Mesendoderm (in vitro differentiated cells): ENCODE results near the gene ATP9A.
"Not testable (repeated sequence)": the region's sequence is repeated elsewhere in the genome, so short reads cannot be mapped to it uniquely, and the experiment has no call there.

ENCODE experiments used
- DNase-seq: peaks from one replicate; pipeline ENCODE4 v3.0.0; 2013
- H2AK5ac ChIP-seq: 2 replicates; pipeline ENCODE4 v1.6.1; 2013; ENCODE audit warnings: low read length, inconsistent platforms
- H2BK120ac ChIP-seq: 2 replicates; pipeline ENCODE4 v1.6.1; 2013; ENCODE audit warnings: low read depth, mild to moderate bottlenecking, low read length, moderate library complexity, mixed read lengths
- H2BK15ac ChIP-seq: replicated peaks from 2 replicates; pipeline ENCODE4 v1.6.1; 2013; ENCODE audit warnings: low read depth, mild to moderate bottlenecking, moderate library complexity
- H2BK5ac ChIP-seq: 2 replicates; pipeline ENCODE4 v1.6.1; 2013; ENCODE audit warnings: low read length, inconsistent platforms
- H3K18ac ChIP-seq: 2 replicates; pipeline ENCODE4 v1.6.1; 2013; ENCODE audit warnings: mild to moderate bottlenecking, low read length, mixed read lengths
- H3K23ac ChIP-seq: one replicate; pipeline ENCODE4 v1.6.1; 2013; ENCODE audit warnings: low read length
- H3K27ac ChIP-seq: 2 replicates; pipeline ENCODE4 v1.5.1; 2013; ENCODE audit warnings: low read depth, mild to moderate bottlenecking, inconsistent platforms, low read length, moderate library complexity
- H3K27me3 ChIP-seq: 2 replicates; pipeline ENCODE4 v1.6.1; 2013; ENCODE audit warnings: low read length, control low read depth, mild to moderate bottlenecking, inconsistent platforms; ENCODE audit not compliant: insufficient read depth, poor library complexity
- H3K36me3 ChIP-seq: 2 replicates; pipeline ENCODE4 v1.6.1; 2013; ENCODE audit warnings: low read length, inconsistent platforms; ENCODE audit not compliant: control insufficient read depth, insufficient read depth
- H3K4ac ChIP-seq: one replicate; pipeline ENCODE4 v1.6.1; 2013; ENCODE audit warnings: low read depth, mild to moderate bottlenecking, low read length, moderate library complexity
- H3K4me1 ChIP-seq: 2 replicates; pipeline ENCODE4 v1.6.1; 2013; ENCODE audit warnings: low read depth, low read length, inconsistent platforms; ENCODE audit not compliant: control insufficient read depth
- H3K4me2 ChIP-seq: 2 replicates; pipeline ENCODE4 v1.6.1; 2013; ENCODE audit warnings: low read length
- H3K4me3 ChIP-seq: 2 replicates; pipeline ENCODE4 v1.5.1; 2013; ENCODE audit warnings: mild to moderate bottlenecking, low read length
- H3K56ac ChIP-seq: one replicate; pipeline ENCODE4 v1.6.1; 2013; ENCODE audit warnings: low read length
- H3K79me1 ChIP-seq: 2 replicates; pipeline ENCODE4 v1.6.1; 2013; ENCODE audit warnings: low read length, inconsistent platforms
- H3K79me2 ChIP-seq: 2 replicates; pipeline ENCODE4 v1.6.1; 2013; ENCODE audit warnings: mild to moderate bottlenecking, low read length; ENCODE audit not compliant: control insufficient read depth, insufficient read depth
- H3K9ac ChIP-seq: 2 replicates; pipeline ENCODE4 v1.6.1; 2013; ENCODE audit warnings: low read length, inconsistent platforms
- H4K5ac ChIP-seq: one replicate; pipeline ENCODE4 v1.6.1; 2013; ENCODE audit warnings: low read length
- H4K8ac ChIP-seq: one replicate; pipeline ENCODE4 v1.6.1; 2013; ENCODE audit warnings: low read depth, mild to moderate bottlenecking, control low read depth, low read length, moderate library complexity
- WGBS: extraction: QIAGEN DNeasy Blood & Tissue Kit; methylation state at CpG from one replicate; pipeline ENCODE4 v1.1.7; 2013; ENCODE audit warnings: low lambda C conversion rate, missing lambda C conversion rate; ENCODE audit not compliant: insufficient coverage; ENCODE audit errors: extremely low coverage; 5-methylcytosine and 5-hydroxymethylcytosine counted together

The ATP9A gene

DNA sequence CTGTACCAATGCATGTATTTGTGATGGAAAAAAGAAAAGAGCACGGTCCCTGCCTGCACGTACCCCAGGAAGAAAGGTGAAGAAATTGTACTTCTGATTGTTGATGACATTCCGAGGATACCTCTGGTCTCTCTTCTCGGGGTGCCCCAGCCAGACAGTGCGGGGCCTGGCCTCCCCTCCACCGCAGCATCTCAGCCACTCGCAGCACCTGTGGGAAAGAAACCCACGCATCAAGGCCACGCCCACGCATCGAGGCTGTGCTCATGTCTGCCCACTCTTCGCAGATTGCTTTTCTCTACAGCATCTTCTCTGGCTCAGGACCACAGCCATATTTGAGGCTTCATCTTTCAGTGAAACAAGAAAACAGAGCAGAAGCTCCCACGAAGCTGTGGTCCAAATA, 38.4 kb downstream of the ATP9A start:
- Histone ChIP-seq H3K79me2 (no peaks in the 10 kb centered on the region), H3K79me1 (no peaks in the 10 kb centered on the region), H4K8ac (no peak overlapping the region), H3K4ac (no peak overlapping the region), H2BK15ac (no peak overlapping the region), H3K18ac (no peak overlapping the region), H3K4me2 (no peak overlapping the region), H3K9ac (no peak overlapping the region), H3K56ac (no peak overlapping the region), H3K27ac (no peak overlapping the region), H2BK120ac (no peak overlapping the region), H2BK5ac (no peak overlapping the region), H3K27me3 (no peaks in the 10 kb centered on the region), H3K4me1 (no peaks in the 10 kb centered on the region), H4K5ac (no peak overlapping the region), H3K23ac (no peak overlapping the region), H3K36me3 (no peaks in the 10 kb centered on the region), H2AK5ac (no peak overlapping the region), H3K4me3 (no peak overlapping the region)
- no CpG with 5 or more reads among the region's 13 CpGs for WGBS
- DNase-seq = no peak

DNA sequence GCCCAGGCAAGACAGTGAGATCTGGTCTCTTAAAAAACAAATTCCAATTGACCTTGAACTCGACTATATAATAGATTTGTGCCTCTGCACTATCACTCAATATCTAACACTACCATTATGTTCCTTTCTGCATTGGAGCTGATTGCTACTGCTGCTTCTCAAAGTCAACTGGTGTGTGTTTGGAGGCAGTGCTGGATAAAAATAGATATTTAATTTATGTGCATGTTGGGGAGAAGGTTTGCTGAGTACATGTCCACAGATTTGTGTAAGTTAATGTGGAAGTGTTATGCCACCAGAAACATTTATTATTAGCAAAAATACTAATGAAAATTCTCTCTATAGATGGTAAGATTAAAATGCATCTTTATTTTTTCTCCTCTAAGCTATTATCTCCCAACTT, 39.5 kb downstream of the ATP9A start:
- Histone ChIP-seq H3K18ac (no peak overlapping the region), H3K56ac (no peak overlapping the region), H2BK5ac (no peak overlapping the region), H3K27me3 (no peaks in the 10 kb centered on the region), H2BK120ac (no peak overlapping the region), H3K4me2 (no peak overlapping the region), H3K27ac (no peak overlapping the region), H3K79me1 (no peaks in the 10 kb centered on the region), H3K23ac (no peak overlapping the region), H3K4me1 (no peaks in the 10 kb centered on the region), H3K4ac (no peak overlapping the region), H3K4me3 (no peak overlapping the region), H2BK15ac (no peak overlapping the region), H3K36me3 (no peaks in the 10 kb centered on the region), H4K8ac (no peak overlapping the region), H4K5ac (no peak overlapping the region), H3K9ac (no peak overlapping the region), H2AK5ac (no peak overlapping the region), H3K79me2 (no peaks in the 10 kb centered on the region)
- no peak for DNase-seq
- no CpG with 5 or more reads among the region's 1 CpG for WGBS

DNA sequence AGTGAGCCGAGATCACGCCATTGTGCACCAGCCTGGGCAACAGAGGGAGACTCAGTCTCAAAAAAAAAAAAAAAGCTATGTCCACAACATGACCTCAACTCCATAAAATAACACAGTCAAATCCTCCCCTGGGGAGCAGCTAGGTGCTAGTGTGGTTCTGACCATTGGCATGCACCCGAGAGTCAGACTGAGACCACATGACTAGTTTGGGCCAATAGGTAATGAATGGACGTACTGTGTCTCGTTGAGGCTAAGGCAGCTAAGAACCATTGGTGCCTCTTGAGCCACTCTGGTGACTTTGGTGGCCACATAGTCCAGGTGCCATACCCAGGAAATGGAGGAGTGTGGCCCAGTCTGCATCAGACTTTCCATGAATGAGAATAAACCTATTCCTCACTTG, 40.3 kb downstream of the ATP9A start:
- no peaks in the 10 kb centered on the region for H3K27me3 ChIP-seq
- H3K4ac ChIP-seq = no peak overlapping the region
- no peaks in the 10 kb centered on the region for H3K79me1 ChIP-seq
- no peaks in the 10 kb centered on the region for H3K4me1 ChIP-seq
- H3K9ac ChIP-seq = no peak overlapping the region
- H2BK5ac ChIP-seq = no peak overlapping the region
- H3K56ac ChIP-seq = no peak overlapping the region
- WGBS = no CpG with 5 or more reads among the region's 5 CpGs
- H3K4me3 ChIP-seq = no peak overlapping the region
- no peak overlapping the region for H4K5ac ChIP-seq
- H2BK120ac ChIP-seq = no peak overlapping the region
- no peak overlapping the region for H2AK5ac ChIP-seq
- H3K23ac ChIP-seq = no peak overlapping the region
- H3K79me2 ChIP-seq = no peaks in the 10 kb centered on the region
- no peak overlapping the region for H3K18ac ChIP-seq
- no peak overlapping the region for H3K4me2 ChIP-seq
- H3K27ac ChIP-seq = no peak overlapping the region
- H3K36me3 ChIP-seq = no peaks in the 10 kb centered on the region
- H2BK15ac ChIP-seq = no peak overlapping the region
- no peak overlapping the region for H4K8ac ChIP-seq
- DNase-seq = no peak

DNA sequence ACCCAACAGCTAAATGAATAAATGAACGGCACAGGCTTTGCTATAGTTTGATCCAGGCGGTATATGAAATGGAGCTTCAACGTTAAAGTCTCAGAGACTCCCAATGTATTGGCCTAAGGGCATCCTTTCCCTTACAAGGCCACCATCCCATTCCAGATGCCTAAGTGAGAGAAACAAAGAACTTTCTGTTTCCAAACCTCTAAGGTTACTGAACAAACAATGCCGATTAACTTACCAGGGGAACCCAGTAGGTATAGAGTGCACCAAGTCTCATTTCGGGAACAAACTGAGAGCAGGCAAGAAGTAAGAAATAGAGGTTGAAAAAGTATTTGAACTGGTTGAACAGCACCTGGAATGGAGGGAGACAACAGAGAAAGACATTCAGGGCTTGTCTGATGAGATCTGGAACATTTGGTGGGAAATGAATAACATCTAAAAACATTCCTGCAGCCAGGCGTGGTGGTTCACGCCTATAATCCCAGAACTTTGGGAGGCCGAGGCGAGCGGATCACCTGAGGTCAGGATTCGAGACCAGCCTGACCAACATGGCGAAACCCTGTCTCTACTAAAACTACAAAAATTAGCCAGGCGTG, 42.5 kb downstream of the ATP9A start:
- Histone ChIP-seq H2AK5ac (no peak overlapping the region), H2BK120ac (no peak overlapping the region), H3K36me3 (no peaks in the 10 kb centered on the region), H3K4me1 (no peaks in the 10 kb centered on the region), H3K9ac (no peak overlapping the region), H4K8ac (no peak overlapping the region), H3K18ac (no peak overlapping the region), H2BK5ac (no peak overlapping the region), H3K27ac (no peak overlapping the region), H3K4ac (no peak overlapping the region), H3K56ac (no peak overlapping the region), H3K4me2 (no peak overlapping the region), H3K27me3 (no peaks in the 10 kb centered on the region), H3K23ac (no peak overlapping the region), H3K4me3 (no peak overlapping the region), H3K79me1 (no peaks in the 10 kb centered on the region), H3K79me2 (no peaks in the 10 kb centered on the region), H2BK15ac (no peak overlapping the region), H4K5ac (no peak overlapping the region)
- WGBS = no CpG with 5 or more reads among the region's 13 CpGs
- DNase-seq = no peak

DNA sequence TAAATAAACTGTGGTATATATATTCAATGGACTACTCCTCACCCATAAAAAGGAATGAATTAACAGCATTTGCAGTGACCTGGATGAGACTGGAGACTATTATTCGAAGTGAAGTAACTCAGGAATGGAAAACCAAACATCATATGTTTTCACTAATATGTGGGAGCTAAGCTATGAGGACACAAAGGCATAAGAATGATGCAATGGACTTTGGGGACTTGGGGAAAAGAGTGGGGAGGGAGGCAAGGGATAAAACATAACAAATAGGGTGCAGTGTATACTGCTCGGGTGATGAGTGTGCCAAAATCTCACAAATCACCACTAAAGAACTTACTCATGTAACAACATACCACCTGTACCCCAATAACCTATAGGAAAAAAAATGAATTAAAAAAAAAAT, 45.2 kb downstream of the ATP9A start:
- H3K4ac ChIP-seq, H2BK15ac ChIP-seq, H3K23ac ChIP-seq, H3K4me1 ChIP-seq, H3K27ac ChIP-seq, H3K79me1 ChIP-seq, H3K56ac ChIP-seq, H4K5ac ChIP-seq, H3K9ac ChIP-seq, H3K4me2 ChIP-seq, H3K27me3 ChIP-seq, H2AK5ac ChIP-seq, H3K36me3 ChIP-seq, H2BK120ac ChIP-seq, H3K79me2 ChIP-seq, H2BK5ac ChIP-seq, H3K4me3 ChIP-seq, H3K18ac ChIP-seq, H4K8ac ChIP-seq, DNase-seq: not testable (repeated sequence)
- WGBS = no CpG with 5 or more reads among the region's 2 CpGs

DNA sequence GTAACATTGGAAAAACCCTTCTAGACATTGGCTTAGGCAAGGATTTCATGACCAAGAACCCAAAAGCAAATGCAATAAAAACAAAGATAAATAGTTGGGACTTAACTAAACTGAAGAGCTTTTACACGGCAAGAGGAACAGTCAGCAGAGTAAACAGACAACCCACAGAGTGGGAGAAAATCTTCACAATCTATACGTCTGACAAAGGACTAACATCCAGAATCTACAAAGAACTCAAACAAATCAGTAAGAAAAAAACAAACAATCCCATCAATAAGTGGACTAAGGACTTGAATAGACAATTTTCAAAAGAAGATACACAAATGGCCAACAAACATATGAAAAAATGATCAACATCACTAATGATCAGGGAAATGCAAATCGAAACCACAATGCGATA, 45.9 kb downstream of the ATP9A start:
- H4K5ac ChIP-seq, DNase-seq, H3K4me2 ChIP-seq, H4K8ac ChIP-seq, H3K79me2 ChIP-seq, H3K23ac ChIP-seq, H3K4me1 ChIP-seq, H3K4me3 ChIP-seq, H3K56ac ChIP-seq, H3K9ac ChIP-seq, H2BK15ac ChIP-seq, H2BK5ac ChIP-seq, H3K79me1 ChIP-seq, H3K18ac ChIP-seq, H2BK120ac ChIP-seq, H2AK5ac ChIP-seq, H3K27me3 ChIP-seq, H3K36me3 ChIP-seq, H3K27ac ChIP-seq, H3K4ac ChIP-seq: not testable (repeated sequence)
- WGBS = no CpG with 5 or more reads among the region's 4 CpGs
